ENCODE results near the gene PHIP.

Gene PHIP

GRCh38 chr6:79115553-79116182 is 37.6 kb upstream of the PHIP start:
- H3K27ac ChIP-seq (ENCODE audit: low read length): no peak overlapping the region
- no peaks in the 10 kb centered on the region for H3K9me3 ChIP-seq (ENCODE audit: insufficient read depth, low read length)
- no peaks in the 10 kb centered on the region for H3K79me2 ChIP-seq (ENCODE audit: low read length)
- no peak overlapping the region for H3K4me3 ChIP-seq (ENCODE audit: low read length)
- peaks cover 8% of the 10 kb centered on the region for H3K4me1 ChIP-seq (ENCODE audit: low read length)
- no peak overlapping the region for H3K4me2 ChIP-seq (ENCODE audit: low read length)
- no peak overlapping the region for H3K9ac ChIP-seq (ENCODE audit: low read length)
- H4K20me1 ChIP-seq (ENCODE audit: insufficient read depth, low read length): no peaks in the 10 kb centered on the region
- no peaks in the 10 kb centered on the region for H3K36me3 ChIP-seq (replicated peaks; ENCODE audit: low read depth, low read length)
- no peak overlapping the region for H2AFZ ChIP-seq (ENCODE audit: low read depth, low read length)
- no peaks in the 10 kb centered on the region for H3K27me3 ChIP-seq (ENCODE audit: low read depth, low read length)
- no peak for TF ChIP-seq EZH2phosphoT487 (IDR thresholded peaks at IDR 0.05; ENCODE audit: low read depth)
- no peak for TF ChIP-seq CTCF (IDR thresholded peaks at IDR 0.05; ENCODE audit: low read depth, low read length)

GRCh38 chr6:79111549-79111948 is 33.5 kb upstream of the PHIP start:
- Histone ChIP-seq H3K9ac (ENCODE audit: low read length) (no peak overlapping the region), H3K36me3 (replicated peaks; ENCODE audit: low read depth, low read length) (no peaks in the 10 kb centered on the region), H3K27ac (ENCODE audit: low read length) (no peak overlapping the region), H3K4me2 (ENCODE audit: low read length) (0 out of 2 replicates have a peak overlapping the region, but pooled peaks have one; percentile 2), H3K79me2 (ENCODE audit: low read length) (no peaks in the 10 kb centered on the region), H3K4me3 (ENCODE audit: low read length) (no peak overlapping the region), H3K4me1 (ENCODE audit: low read length) (peaks cover 8% of the 10 kb centered on the region), H4K20me1 (ENCODE audit: insufficient read depth, low read length) (no peaks in the 10 kb centered on the region), H3K27me3 (ENCODE audit: low read depth, low read length) (no peaks in the 10 kb centered on the region), H2AFZ (ENCODE audit: low read depth, low read length) (no peak overlapping the region), H3K9me3 (ENCODE audit: insufficient read depth, low read length) (no peaks in the 10 kb centered on the region)
- TF ChIP-seq CTCF (IDR thresholded peaks at IDR 0.05; ENCODE audit: low read depth, low read length) (no peak), EZH2phosphoT487 (IDR thresholded peaks at IDR 0.05; ENCODE audit: low read depth) (no peak)

GRCh38 chr6:79101164-79101563 is 23.1 kb upstream of the PHIP start:
- peaks cover 9% of the 10 kb centered on the region for H3K4me1 ChIP-seq (ENCODE audit: low read length)
- H3K9ac ChIP-seq (ENCODE audit: low read length): no peak overlapping the region
- no peaks in the 10 kb centered on the region for H3K27me3 ChIP-seq (ENCODE audit: low read depth, low read length)
- TF ChIP-seq CTCF (IDR thresholded peaks at IDR 0.05; ENCODE audit: low read depth, low read length): no peak
- no peak for TF ChIP-seq EZH2phosphoT487 (IDR thresholded peaks at IDR 0.05; ENCODE audit: low read depth)
- no peaks in the 10 kb centered on the region for H3K36me3 ChIP-seq (replicated peaks; ENCODE audit: low read depth, low read length)
- H4K20me1 ChIP-seq (ENCODE audit: insufficient read depth, low read length): no peaks in the 10 kb centered on the region
- no peak overlapping the region for H3K27ac ChIP-seq (ENCODE audit: low read length)
- no peaks in the 10 kb centered on the region for H3K79me2 ChIP-seq (ENCODE audit: low read length)
- H3K4me3 ChIP-seq (ENCODE audit: low read length): no peak overlapping the region
- H3K9me3 ChIP-seq (ENCODE audit: insufficient read depth, low read length): no peaks in the 10 kb centered on the region
- no peak overlapping the region for H3K4me2 ChIP-seq (ENCODE audit: low read length)
- no peak overlapping the region for H2AFZ ChIP-seq (ENCODE audit: low read depth, low read length)

- Histone ChIP-seq H3K4me1 (ENCODE audit: low read length) (peaks cover 9% of the 10 kb centered on the region), H3K4me2 (ENCODE audit: low read length) (no peak overlapping the region)
- TF ChIP-seq CTCF (IDR thresholded peaks at IDR 0.05; ENCODE audit: low read depth, low read length) (no peak), EZH2phosphoT487 (IDR thresholded peaks at IDR 0.05; ENCODE audit: low read depth) (no peak)
Measured at GRCh38 chr6:79100304-79100703, 22.2 kb upstream of the PHIP start.

More at GRCh38 chr6:79100304-79100703, 22.2 kb upstream of the PHIP start:
- Histone ChIP-seq H3K79me2 (ENCODE audit: low read length) (no peaks in the 10 kb centered on the region), H2AFZ (ENCODE audit: low read depth, low read length) (no peak overlapping the region), H3K9ac (ENCODE audit: low read length) (no peak overlapping the region), H3K27ac (ENCODE audit: low read length) (no peak overlapping the region), H3K9me3 (ENCODE audit: insufficient read depth, low read length) (no peaks in the 10 kb centered on the region), H3K36me3 (replicated peaks; ENCODE audit: low read depth, low read length) (no peaks in the 10 kb centered on the region), H3K4me3 (ENCODE audit: low read length) (no peak overlapping the region), H3K27me3 (ENCODE audit: low read depth, low read length) (no peaks in the 10 kb centered on the region), H4K20me1 (ENCODE audit: insufficient read depth, low read length) (no peaks in the 10 kb centered on the region)

Data from OCI-LY3 (cell line).